GM18517 (cell line): Measurements from ENCODE around the gene MAGEA10.
"Not testable (repeated sequence)": the region's sequence is repeated elsewhere in the genome, so short reads cannot be mapped to it uniquely, and the experiment has no call there.

Source experiments
- ATAC-seq: cut with Tn5 transposase; IDR thresholded peaks from one replicate; pipeline ENCODE4 v1.9.1; 2021; ENCODE audit warnings: mild to moderate bottlenecking, moderate library complexity; ENCODE audit not compliant: unreplicated experiment

Gene MAGEA10

DNA sequence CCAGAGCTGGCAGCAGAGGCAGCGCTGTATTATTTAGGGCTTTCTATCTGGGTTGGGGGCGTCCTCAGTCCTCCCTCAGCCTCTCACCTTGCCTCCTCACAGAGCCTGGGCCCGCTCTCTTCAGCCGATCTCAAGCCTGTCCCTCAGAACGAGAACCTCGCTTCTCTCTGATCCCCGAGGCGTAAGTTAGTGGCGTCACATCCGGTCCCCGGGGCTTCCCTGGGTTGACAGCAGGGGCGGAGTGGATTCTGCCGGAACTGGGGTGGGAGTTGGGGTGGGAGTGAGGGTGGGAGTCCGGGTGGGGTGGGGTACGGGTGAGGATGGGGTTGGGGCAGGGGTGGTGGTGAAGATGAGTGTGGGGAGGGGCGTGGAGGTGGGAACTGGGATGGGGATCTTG, at the start of gene MAGEA10:
Gene MAGEA10 (minus strand): TSS at position 190 of the 397 bp plus-strand sequence. CDS start 2,957 bp downstream, outside the sequence.
- ATAC-seq, result no peak

GRCh38 chrX:152177497-152178269, 39.3 kb upstream of the MAGEA10 start:
- no peak for ATAC-seq

DNA sequence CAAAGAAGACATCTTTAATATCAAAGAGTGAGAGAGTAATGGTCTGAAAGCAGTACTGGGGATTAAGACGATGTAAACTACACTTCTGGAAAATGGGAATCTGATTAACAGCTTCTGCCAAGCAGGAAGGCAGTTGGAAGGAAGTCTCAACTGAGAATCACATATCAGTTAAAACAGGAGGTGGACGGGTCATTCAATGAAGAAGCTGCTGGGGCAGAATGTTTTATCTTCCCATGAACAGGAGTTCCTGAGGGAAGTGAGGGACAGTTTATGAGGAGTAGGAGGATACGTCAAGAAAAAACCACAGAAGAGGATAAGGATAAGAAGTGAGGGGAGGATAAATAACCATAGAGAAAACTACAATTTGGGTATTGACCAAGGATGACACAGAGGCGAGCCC, 38.7 kb upstream of the MAGEA10 start:
- ATAC-seq, result no peak

- not testable (repeated sequence) for ATAC-seq
Measured at GRCh38 chrX:152175892-152176291, 37.5 kb upstream of the MAGEA10 start.

DNA sequence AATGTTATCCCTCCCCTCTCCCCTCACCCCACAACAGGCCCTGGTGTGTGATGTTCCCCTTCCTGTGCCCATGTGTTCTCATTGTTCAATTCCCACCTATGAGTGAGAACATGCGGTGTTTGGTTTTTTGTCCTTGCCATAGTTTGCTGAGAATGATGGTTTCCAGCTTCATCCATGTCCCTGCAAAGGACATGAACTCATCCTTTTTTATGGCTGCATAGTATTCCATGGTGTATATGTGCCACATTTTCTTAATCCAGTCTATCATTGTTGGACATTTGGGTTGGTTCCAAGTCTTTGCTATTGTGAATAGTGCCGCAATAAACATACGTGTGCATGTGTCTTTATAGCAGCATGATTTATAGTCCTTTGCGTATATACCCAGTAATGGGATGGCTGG, 35.5 kb upstream of the MAGEA10 start:
- ATAC-seq, result not testable (repeated sequence)

DNA sequence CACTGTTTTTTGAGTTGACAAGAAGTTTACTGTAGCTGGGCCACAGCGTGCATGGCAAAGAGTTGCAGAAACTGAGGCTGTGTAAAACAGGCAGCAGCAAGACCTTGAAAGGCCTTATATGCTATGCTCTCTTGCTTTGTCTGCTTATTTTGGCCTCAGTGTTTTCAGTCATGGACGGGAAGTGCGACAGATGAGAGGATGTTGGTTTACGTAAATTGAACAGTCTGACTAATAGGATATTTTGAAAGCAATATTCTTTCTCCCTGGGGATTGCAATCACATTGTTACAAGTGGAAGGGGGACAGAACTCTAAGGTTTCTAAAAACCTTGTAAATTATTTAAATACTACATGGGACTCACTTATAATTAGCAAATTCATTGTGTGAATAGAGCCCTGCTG, 32.2 kb upstream of the MAGEA10 start:
- no peak for ATAC-seq

GRCh38 chrX:152165033-152165743, 26.8 kb upstream of the MAGEA10 start:
- no peak for ATAC-seq

DNA sequence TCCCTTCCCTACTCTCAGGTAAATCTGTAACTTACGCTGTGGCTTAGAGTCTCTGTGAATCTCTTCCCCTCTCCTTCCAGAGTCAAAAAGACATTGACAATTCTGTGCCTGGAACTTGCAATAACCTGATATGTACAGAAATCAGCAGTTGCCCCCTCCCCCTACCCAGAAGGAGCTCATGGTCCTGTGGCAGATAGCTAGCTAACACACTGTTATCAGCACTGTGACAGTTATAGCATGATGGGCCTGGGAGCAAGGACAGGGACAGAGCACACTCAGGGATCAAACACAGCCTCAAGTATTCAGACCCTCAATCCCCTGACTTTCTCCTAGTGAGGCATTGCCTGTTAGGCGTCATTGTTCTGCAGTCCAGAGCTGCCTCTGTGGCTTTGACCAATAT, 18.7 kb upstream of the MAGEA10 start:
- ATAC-seq, result no peak

- ATAC-seq, result no peak
Measured at GRCh38 chrX:152155766-152156310, 17.5 kb upstream of the MAGEA10 start.

DNA sequence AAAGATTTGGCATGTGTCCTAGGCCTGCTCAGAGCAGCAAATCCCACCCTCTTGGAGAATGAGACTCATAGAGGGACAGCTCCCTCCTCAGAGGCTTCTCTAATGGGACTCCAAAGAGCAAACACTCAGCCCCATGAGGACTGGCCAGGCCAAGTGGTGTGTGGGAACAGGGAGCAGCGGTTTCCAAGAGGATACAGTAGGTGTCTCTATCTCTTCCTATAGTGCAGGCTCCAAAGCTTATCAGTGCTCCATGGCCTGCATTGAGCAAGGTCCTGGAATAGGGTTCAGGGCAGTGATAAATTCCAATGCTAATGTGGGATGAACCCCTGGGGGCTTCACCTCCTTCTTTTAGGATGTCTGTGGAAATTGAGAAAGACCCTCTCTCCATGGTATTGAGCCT, 15.7 kb upstream of the MAGEA10 start:
- no peak for ATAC-seq

GRCh38 chrX:152151256-152151655, 12.9 kb upstream of the MAGEA10 start:
- ATAC-seq, result no peak

DNA sequence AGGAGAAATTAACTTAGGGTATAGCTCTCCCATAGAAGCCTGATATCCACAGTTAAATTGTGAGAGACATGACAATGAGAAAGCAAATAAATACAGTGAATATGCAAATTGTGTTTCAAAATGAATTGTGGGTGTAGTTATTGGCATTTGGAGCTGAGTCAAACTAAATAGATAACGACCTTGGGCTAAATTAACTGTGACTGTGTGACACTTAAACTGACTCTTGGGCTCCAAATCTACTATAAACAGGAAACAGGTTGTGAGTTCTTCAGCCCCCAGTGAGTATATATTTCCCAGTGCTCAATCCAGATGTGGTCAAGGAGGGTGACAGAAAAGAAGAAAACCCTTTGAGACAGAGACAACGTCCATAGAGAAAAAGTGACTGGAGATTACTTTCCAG, 11.3 kb upstream of the MAGEA10 start:
- no peak for ATAC-seq

DNA sequence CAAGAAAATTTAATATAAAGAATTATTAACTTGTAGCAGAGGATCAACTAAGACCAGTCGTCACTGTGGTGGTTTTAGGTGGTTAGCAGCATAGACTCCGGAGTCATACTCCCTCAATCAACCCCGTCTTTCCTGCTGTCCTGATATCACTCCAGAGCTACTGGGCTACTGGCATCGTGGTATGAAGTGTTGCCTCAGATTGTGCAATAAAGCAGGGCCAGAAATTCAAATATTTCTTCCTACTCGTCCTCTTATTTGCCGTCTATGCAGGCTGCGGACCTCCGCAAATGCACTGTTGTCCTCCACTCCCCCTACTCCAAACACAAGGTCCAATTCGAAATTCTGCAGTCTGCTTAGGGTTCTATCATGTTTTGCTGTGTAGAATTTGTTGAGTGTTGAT, 1.2 kb upstream of the MAGEA10 start:
- ATAC-seq, result no peak

DNA sequence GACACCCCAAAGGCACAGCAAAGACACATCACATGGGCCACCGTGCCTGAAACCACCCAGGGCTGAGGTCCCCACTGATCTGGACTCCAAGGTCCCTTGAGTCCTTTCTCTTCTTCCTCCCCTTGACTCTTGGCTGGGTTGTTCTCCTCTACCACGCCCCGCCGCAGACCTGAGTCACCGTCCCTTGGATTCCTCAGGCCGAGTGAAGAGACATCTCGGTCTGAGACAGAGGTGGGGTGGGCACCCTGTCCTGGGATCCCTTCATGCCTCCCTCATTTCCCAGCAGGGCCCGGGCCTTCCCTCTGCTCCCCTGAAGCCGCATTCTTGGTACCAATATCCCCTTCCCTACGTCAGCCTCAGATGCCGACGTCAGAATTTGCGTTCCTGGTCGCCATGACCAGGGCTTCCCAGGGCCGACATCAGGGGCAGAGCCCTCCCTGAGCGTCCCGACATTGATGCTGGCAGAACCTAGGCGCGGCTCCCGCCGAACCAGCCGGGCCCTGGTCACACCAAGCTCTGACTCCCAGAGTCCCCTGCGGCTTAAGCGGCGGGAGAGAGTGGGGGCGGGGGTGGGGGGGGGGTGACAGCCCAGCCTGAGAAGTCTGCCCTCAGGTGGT, 498 bp downstream of the MAGEA10 start:
- no peak for ATAC-seq

GRCh38 chrX:152136312-152136711, 2.1 kb downstream of the MAGEA10 start:
- no peak for ATAC-seq

GRCh38 chrX:152131525-152131924, 6.9 kb downstream of the MAGEA10 start:
- no peak for ATAC-seq

DNA sequence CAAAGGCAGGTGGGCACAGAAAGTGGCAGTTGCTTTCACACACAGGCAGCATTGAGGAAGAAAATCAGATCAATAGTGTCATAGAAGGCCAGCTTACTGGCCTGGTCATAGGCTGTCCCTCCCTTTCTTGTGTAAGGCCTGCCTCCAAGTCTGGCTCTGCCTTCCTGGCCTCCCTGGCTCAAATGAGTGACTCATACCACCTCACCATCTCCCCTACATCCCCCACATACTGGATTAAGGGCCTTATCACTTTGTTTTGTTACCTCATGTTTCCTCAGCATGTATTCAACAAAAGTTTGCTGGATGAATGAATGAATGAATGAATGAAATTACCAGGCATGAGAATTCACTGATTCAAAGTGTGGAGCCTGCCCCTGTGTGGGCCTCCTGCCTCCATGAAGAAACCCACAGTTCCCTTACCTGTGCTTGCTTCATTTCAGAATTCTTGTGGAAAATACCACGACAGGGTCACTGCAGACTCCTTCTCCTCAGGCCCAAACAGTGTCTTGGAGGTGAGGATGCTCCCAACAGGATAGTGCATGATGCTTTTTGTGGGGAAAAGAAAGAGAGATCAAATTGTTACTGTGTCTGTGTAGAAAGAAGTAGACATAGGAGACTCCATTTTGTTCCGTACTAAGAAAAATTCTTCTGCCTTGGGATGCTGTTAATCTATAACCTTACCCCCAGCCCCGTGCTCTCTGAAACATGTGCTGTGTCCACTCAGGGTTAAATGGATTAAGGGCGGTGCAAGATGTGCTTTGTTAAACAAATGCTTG, 9.1 kb downstream of the MAGEA10 start:
- not testable (repeated sequence) for ATAC-seq

DNA sequence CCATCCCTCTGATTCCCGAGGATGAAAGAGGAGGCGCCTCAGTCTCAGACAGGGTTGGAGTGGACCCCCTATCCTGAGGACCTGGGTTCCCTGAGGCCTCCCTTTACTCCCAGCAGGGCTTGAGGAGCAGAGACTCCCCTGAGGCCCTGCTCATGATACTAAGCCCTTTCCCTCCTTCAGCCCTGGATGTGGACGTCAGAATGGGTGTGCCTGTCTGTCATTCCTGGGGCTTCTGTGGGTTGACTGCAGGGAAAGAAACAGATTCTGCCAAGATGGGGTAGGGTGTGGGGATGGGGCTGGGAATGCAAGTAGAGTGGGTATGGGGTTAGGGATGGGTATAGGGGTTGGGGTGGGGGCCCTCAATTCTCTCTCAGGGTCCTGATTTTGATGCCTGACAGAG, 21.1 kb downstream of the MAGEA10 start:
- no peak for ATAC-seq

DNA sequence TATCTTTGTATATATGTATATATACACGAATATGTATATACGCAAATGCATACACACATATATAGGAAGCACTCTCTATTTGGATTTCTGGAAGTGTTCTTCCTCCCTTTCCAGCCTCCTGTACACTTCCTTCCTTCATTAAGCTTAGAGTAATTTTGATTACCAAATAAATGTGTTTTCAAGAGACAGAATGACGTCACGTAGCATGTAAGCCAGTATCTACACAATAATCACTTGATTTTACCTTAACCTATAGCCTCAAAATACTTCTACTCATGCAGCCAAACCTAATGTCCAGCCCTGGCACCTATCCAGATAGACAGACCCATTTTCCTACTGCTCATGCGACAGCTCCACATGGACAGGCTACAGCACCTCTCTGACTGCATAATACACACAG, 29.9 kb downstream of the MAGEA10 start:
- ATAC-seq, result no peak

DNA sequence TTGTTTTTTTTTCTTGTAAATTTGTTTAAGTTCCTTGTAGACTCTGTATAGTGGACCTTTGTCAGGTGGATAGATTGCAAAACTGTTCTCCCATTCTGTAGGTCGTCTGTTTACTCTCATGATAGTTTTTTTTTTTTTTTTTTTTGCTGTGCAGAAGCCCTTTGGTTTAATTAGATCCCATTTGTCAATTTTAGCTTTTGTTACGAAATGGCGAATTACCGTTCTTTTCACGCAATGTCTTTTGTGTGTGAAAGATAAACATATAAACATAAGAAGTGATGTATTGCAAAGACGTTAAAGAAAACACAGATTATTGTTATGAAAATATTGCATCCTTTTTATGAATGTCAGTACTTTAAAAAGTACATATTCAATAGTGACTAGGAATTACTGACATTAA, 34.5 kb downstream of the MAGEA10 start:
- ATAC-seq, result no peak

- no peak for ATAC-seq
Measured at GRCh38 chrX:152086141-152086540, 52.2 kb downstream of the MAGEA10 start.
